OCI-LY1 (cell line): ENCODE results near the gene RPS23.
A peak's percentile ranks its signal among the peaks of the same experiment; 100 is the strongest.
"Not testable (repeated sequence)": the region's sequence is repeated elsewhere in the genome, so short reads cannot be mapped to it uniquely, and the experiment has no call there.

ENCODE experiments used
- H2AFZ ChIP-seq: fragments of 200-600 bp; sonication (generic), shearing (Covaris generic); 2 replicates; pipeline ENCODE4 v1.6.0; 2014; ENCODE audit warnings: antibody characterized with exemption, mild to moderate bottlenecking, low read length
- H3F3A ChIP-seq: fragments of 200-600 bp; sonication (generic), shearing (Covaris generic); 2 replicates; pipeline ENCODE4 v1.6.0; 2014; ENCODE audit warnings: mild to moderate bottlenecking, antibody characterized with exemption, low read length, moderate library complexity; ENCODE audit not compliant: insufficient read depth
- H3K27ac ChIP-seq: fragments of 200-600 bp; sonication (generic); 2 replicates; pipeline ENCODE4 v1.5.1; 2014; ENCODE audit warnings: low read length, mixed run types, mild to moderate bottlenecking, low read depth; ENCODE audit not compliant: poor library complexity, severe bottlenecking
- H3K27me3 ChIP-seq: fragments of 200-600 bp; sonication (generic); 2 replicates; pipeline ENCODE4 v1.6.0; 2014; ENCODE audit warnings: antibody characterized with exemption, mild to moderate bottlenecking, low read length, moderate library complexity; ENCODE audit not compliant: insufficient read depth
- H3K36me3 ChIP-seq: fragments of 200-600 bp; sonication (generic); 2 replicates; pipeline ENCODE4 v1.6.1; 2014; ENCODE audit warnings: mild to moderate bottlenecking, antibody characterized with exemption, low read length, moderate library complexity, mixed read lengths; ENCODE audit not compliant: insufficient read depth
- H3K4me1 ChIP-seq: fragments of 200-600 bp; sonication (generic); 2 replicates; pipeline ENCODE4 v1.5.1; 2014; ENCODE audit warnings: mild to moderate bottlenecking, low read length, moderate library complexity; ENCODE audit not compliant: insufficient read depth, severe bottlenecking
- H3K4me2 ChIP-seq: fragments of 200-600 bp; sonication (generic), shearing (Covaris generic); 2 replicates; pipeline ENCODE4 v1.6.1; 2014; ENCODE audit warnings: low read length
- H3K4me3 ChIP-seq: fragments of 200-600 bp; sonication (generic); 2 replicates; pipeline ENCODE4 v1.5.1; 2014; ENCODE audit warnings: low read length, low read depth, mild to moderate bottlenecking, mixed read lengths; ENCODE audit not compliant: poor library complexity, severe bottlenecking
- H3K79me2 ChIP-seq: fragments of 200-600 bp; shearing (Covaris generic); 2 replicates; pipeline ENCODE4 v1.6.1; 2016; ENCODE audit warnings: mixed run types, low read length, mixed read lengths; ENCODE audit not compliant: insufficient read depth
- H3K9ac ChIP-seq: fragments of 200-600 bp; sonication (generic), shearing (Covaris generic); 2 replicates; pipeline ENCODE4 v1.6.1; 2014; ENCODE audit warnings: mild to moderate bottlenecking, low read length, mixed read lengths
- H3K9me2 ChIP-seq: fragments of 200-600 bp; sonication (generic), shearing (Covaris generic); 2 replicates; pipeline ENCODE4 v1.6.1; 2014; ENCODE audit warnings: low read depth, mild to moderate bottlenecking, low read length, mixed read lengths
- H3K9me3 ChIP-seq: fragments of 200-600 bp; shearing (Covaris generic); 2 replicates; pipeline ENCODE4 v1.6.1; 2014; ENCODE audit warnings: low read length, mixed read lengths
- H4K20me1 ChIP-seq: fragments of 200-600 bp; sonication (generic), shearing (Covaris generic); 2 replicates; pipeline ENCODE4 v1.6.0; 2016; ENCODE audit warnings: mild to moderate bottlenecking, low read length; ENCODE audit not compliant: insufficient read depth
- EZH2 ChIP-seq: fragments of 200-600 bp; sonication (generic), shearing (Covaris generic); IDR thresholded peaks from 2 replicates; pipeline ENCODE4 v1.8.0; 2017; ENCODE audit warnings: borderline replicate concordance, mixed run types, mild to moderate bottlenecking, antibody characterized with exemption, low read length, moderate library complexity, mixed read lengths
- TF ChIP-seq, protein P1 (sequence below): fragments of 200-600 bp; sonication (generic), shearing (Covaris generic); IDR thresholded peaks from 2 replicates; pipeline ENCODE4 v1.5.1; 2017; ENCODE audit warnings: mild to moderate bottlenecking, antibody characterized with exemption, low read length, moderate library complexity, mixed read lengths

The RPS23 gene

DNA sequence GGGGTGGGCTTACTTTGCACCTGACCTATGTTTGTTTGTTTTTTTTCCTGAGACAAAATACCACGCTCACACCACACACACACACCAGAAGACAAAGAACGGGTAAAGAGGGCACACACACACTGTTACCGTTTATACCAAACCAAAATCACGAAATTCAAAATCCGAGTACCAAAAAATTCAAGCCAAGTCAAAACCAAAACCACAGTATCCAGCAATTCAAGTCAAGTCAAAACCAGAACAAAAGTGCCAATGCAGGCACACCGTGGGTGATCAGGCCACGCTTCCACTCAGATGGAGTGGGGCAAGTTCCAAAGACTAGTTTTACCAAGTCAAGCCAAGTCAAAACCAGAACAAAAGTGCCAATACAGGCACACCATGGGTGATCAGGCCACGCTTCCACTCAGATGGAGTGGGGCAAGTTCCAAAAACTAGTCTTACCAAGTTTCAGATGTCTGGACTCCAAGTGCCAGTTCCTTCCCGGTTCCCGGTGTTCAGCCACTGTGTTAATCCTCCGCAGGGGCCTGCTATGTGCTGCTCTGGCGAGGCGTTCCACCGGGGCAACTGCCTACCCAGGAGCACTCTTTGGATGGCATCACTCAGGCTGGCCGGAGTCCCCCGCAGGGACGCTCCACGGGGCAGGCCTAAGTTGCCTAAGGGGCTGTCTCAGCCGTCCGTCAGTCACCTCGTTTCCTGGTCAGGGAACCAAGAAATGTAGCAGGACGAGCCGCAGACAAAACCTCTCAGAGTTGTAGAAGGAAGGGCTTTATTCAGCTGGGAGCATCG lies 5.4 kb downstream of the RPS23 start:
- H3K4me3 ChIP-seq, H3K9me2 ChIP-seq, H3K4me2 ChIP-seq, H3K27me3 ChIP-seq, H4K20me1 ChIP-seq, H3F3A ChIP-seq, H3K9ac ChIP-seq, H2AFZ ChIP-seq, H3K9me3 ChIP-seq: not testable (repeated sequence)
- H3K4me1 ChIP-seq = peaks cover 41% of the 10 kb centered on the region
- peaks cover 71% of the 10 kb centered on the region for H3K36me3 ChIP-seq
- H3K27ac ChIP-seq = peak overlapping the region; percentile 52
- H3K79me2 ChIP-seq = peaks cover 13% of the 10 kb centered on the region

DNA sequence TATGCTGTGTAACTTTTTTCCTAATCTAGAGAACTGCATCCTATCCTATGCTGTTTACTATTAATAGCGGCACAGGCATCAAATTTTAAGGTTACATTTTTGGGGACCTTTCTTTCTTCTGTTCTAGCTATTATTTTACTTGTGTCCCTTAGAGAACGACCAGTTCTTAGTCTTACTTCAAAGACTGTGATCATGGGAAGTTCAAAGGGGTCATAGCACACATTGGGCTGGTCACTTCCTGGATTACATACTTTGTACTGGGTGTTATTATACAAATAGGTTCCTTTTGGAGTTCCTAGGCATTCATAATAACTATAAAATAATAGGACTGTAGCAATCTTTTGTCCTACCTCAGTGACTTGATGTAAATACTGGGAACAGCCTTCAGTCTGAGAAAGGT lies 8.8 kb downstream of the RPS23 start:
- H4K20me1 ChIP-seq, H3K9ac ChIP-seq, H3K9me3 ChIP-seq, H3K27me3 ChIP-seq, H3F3A ChIP-seq, H3K4me3 ChIP-seq, H3K79me2 ChIP-seq, H3K4me2 ChIP-seq, H3K27ac ChIP-seq, H3K9me2 ChIP-seq, H2AFZ ChIP-seq: not testable (repeated sequence)
- H3K36me3 ChIP-seq = peaks cover 44% of the 10 kb centered on the region
- H3K4me1 ChIP-seq = peaks cover 18% of the 10 kb centered on the region

DNA sequence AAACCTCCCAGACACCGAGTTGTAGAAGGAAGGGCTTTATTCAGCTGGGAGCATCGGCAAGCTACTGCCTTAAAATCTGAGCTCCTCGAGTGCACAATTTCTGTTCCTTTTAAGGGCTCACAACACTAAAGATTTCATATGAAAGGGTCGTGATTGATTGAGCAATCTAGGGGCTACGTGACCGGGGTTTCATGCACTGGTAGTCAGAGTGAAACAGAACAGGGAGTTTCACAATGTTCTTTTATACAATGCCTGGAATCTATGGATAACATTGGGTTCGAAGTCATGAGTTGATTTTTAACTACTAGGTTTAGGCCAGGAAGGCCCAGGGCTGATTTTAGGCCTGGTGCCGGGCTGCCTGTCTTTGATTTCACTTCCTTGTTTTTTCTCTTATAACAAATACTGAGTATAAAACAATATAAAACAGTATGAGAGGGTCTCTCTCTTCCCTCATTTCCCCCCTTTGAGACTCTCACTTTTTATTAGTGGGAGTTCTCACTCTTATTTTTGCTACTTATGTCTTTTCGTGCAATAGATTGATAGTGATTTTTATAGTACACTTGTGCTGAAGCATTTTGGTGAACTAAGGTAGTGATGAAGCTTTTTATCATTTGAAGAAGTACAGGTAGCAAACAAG lies 10.7 kb downstream of the RPS23 start:
- not testable (repeated sequence) for H3K4me2 ChIP-seq, H4K20me1 ChIP-seq, H3K4me1 ChIP-seq, H3K4me3 ChIP-seq, H2AFZ ChIP-seq, H3K27me3 ChIP-seq, H3F3A ChIP-seq, H3K9me2 ChIP-seq, H3K9ac ChIP-seq, H3K27ac ChIP-seq, H3K9me3 ChIP-seq, H3K79me2 ChIP-seq
- peaks cover 31% of the 10 kb centered on the region for H3K36me3 ChIP-seq

DNA sequence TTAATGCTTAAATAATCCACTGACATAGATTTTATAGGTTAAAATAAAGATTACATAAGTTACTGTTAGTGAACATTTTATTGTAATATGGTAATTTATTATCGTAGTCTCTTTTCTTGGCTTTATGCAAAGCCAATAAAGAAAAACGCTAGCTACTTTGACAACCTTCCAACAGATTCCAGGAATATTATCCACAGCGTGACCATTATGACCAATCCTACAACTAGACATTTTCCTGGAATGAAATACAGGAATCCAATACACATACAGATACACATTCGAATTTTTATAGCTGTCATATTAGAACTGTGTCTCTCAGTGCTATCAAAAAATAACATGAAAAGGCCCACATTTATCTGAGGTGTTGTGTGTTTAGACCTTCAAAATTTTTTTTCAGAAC lies 13.1 kb downstream of the RPS23 start:
- Histone ChIP-seq H3K27me3 (no peaks in the 10 kb centered on the region), H3K9me2 (no peaks in the 10 kb centered on the region), H3K27ac (no peak overlapping the region), H3K79me2 (no peaks in the 10 kb centered on the region), H3K4me1 (no peaks in the 10 kb centered on the region), H2AFZ (no peak overlapping the region), H3K4me2 (no peak overlapping the region), H3K9ac (no peak overlapping the region), H3K36me3 (peaks cover 29% of the 10 kb centered on the region), H4K20me1 (no peaks in the 10 kb centered on the region), H3K4me3 (no peak overlapping the region), H3F3A (0 out of 2 replicates have a peak, but pooled peaks cover 2% of the 10 kb centered on the region), H3K9me3 (peaks cover 2% of the 10 kb centered on the region; the same call in 1 of the 2 replicates)
- TF ChIP-seq EZH2 = no peak
- TF ChIP-seq, protein P1, sequence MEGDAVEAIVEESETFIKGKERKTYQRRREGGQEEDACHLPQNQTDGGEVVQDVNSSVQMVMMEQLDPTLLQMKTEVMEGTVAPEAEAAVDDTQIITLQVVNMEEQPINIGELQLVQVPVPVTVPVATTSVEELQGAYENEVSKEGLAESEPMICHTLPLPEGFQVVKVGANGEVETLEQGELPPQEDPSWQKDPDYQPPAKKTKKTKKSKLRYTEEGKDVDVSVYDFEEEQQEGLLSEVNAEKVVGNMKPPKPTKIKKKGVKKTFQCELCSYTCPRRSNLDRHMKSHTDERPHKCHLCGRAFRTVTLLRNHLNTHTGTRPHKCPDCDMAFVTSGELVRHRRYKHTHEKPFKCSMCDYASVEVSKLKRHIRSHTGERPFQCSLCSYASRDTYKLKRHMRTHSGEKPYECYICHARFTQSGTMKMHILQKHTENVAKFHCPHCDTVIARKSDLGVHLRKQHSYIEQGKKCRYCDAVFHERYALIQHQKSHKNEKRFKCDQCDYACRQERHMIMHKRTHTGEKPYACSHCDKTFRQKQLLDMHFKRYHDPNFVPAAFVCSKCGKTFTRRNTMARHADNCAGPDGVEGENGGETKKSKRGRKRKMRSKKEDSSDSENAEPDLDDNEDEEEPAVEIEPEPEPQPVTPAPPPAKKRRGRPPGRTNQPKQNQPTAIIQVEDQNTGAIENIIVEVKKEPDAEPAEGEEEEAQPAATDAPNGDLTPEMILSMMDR = no peak
